CD4-positive, alpha-beta T cell (primary cell): ENCODE measurements around the gene CD163. TPM values are rescaled to one million over a fixed set of nuclear protein-coding genes. Genes with fewer than 3 reads are reported as not detected.

Experiments
- ATAC-seq: fragments of 200-7000 bp; cut with Tn5 transposase; one replicate; pipeline ENCODE4 v1.10.0; 2022; ENCODE audit warnings: mild to moderate bottlenecking; ENCODE audit not compliant: poor library complexity
- CTCF ChIA-PET: fragments of 350-600 bp; sonication (Branson Sonifier 250); formaldehyde crosslinking; loops from one replicate; lab custom pipeline; 2021; ENCODE audit warnings: antibody characterized with exemption, inconsistent platforms; lab: Charles Lee
- POLR2A ChIA-PET: fragments of 350-600 bp; sonication (Branson Sonifier 250); formaldehyde crosslinking; loops from one replicate; lab custom pipeline; 2021; ENCODE audit warnings: antibody characterized with exemption, inconsistent platforms; lab: Charles Lee
- DNase-seq, 14 experiments: peaks; one replicate each; pipeline ENCODE4 v3.0.0-alpha.2; 2013 to 2020; ENCODE audit warnings: mixed read lengths in 2 of 14
- H3K27ac ChIP-seq, 2 donors: one replicate each; pipeline versions ENCODE4 v1.5.1 to v1.7.0; 2013; ENCODE audit warnings: low read length in 2 of 2, low read depth in 1 of 2, mild to moderate bottlenecking in 1 of 2
- H3K27me3 ChIP-seq, 2 experiments: 1 replicate in 1 of 2; 2 replicates in 1 of 2; pipeline versions ENCODE4 v1.6.1 to v1.7.0; 2013; ENCODE audit warnings: low read length in 2 of 2, control low read depth in 1 of 2, mild to moderate bottlenecking in 1 of 2, moderate library complexity in 1 of 2; ENCODE audit not compliant: insufficient read depth in 2 of 2, control insufficient read depth in 1 of 2
- H3K36me3 ChIP-seq: one replicate; pipeline ENCODE4 v1.6.1; 2013; ENCODE audit warnings: low read length, control low read depth; ENCODE audit not compliant: insufficient read depth
- H3K4me1 ChIP-seq: one replicate; pipeline ENCODE4 v1.6.1; 2013; ENCODE audit warnings: low read length, control low read depth; ENCODE audit not compliant: insufficient read depth
- H3K4me3 ChIP-seq: one replicate; pipeline ENCODE4 v1.5.1; 2013; ENCODE audit warnings: mild to moderate bottlenecking, low read length, moderate library complexity
- H3K9me3 ChIP-seq, 2 experiments: 1 replicate in 1 of 2; 2 replicates in 1 of 2; pipeline versions ENCODE4 v1.6.1 to v1.7.0; 2013; ENCODE audit warnings: low read length in 2 of 2, mild to moderate bottlenecking in 2 of 2, control low read depth in 1 of 2, moderate library complexity in 1 of 2; ENCODE audit not compliant: control insufficient read depth in 1 of 2, insufficient read depth in 1 of 2
- H3K27ac Mint-ChIP-seq: one replicate; pipeline ENCODE4 v1.8.0; 2020; ENCODE audit warnings: mixed read lengths
- H3K27me3 Mint-ChIP-seq: one replicate; pipeline ENCODE4 v1.8.0; 2021; ENCODE audit warnings: mixed read lengths
- H3K36me3 Mint-ChIP-seq: one replicate; pipeline ENCODE4 v1.8.0; 2021; ENCODE audit warnings: low read depth, mixed read lengths
- H3K4me1 Mint-ChIP-seq: one replicate; pipeline ENCODE4 v1.8.0; 2021; ENCODE audit warnings: low read depth, mixed read lengths
- H3K4me3 Mint-ChIP-seq: one replicate; pipeline ENCODE4 v1.8.0; 2020; ENCODE audit warnings: mild to moderate bottlenecking, mixed read lengths
- H3K9me3 Mint-ChIP-seq: one replicate; pipeline ENCODE4 v1.8.0; 2020; ENCODE audit warnings: mixed read lengths
- intact Hi-C, 2 experiments: fragments of 100-400 bp; cut with DNase I in 1 of 2; cut with micrococcal nuclease in 1 of 2; formaldehyde crosslinking; loops; one replicate each; pipeline versions ENCODE4 v1.15.1 to v1.9.0; 2023 to 2025; cut with DNase I, micrococcal nuclease
- total RNA-seq, 174 experiments: library from RNA in 2 of 174; stranded (reverse) in 2 of 174; gene quantifications; one replicate each; pipeline ENCODE4 v1.2.3 and lab custom pipeline; 2021 to 2026
- TF ChIP-seq, protein P1 (sequence below): fragments of 200-600 bp; IDR thresholded peaks from one replicate; pipeline ENCODE4 v1.8.0; 2022; ENCODE audit warnings: antibody characterized with exemption, mild to moderate bottlenecking

The CD163 gene
- total RNA-seq, 2 experiments from 2014 or later, result 1.1 TPM

DNA sequence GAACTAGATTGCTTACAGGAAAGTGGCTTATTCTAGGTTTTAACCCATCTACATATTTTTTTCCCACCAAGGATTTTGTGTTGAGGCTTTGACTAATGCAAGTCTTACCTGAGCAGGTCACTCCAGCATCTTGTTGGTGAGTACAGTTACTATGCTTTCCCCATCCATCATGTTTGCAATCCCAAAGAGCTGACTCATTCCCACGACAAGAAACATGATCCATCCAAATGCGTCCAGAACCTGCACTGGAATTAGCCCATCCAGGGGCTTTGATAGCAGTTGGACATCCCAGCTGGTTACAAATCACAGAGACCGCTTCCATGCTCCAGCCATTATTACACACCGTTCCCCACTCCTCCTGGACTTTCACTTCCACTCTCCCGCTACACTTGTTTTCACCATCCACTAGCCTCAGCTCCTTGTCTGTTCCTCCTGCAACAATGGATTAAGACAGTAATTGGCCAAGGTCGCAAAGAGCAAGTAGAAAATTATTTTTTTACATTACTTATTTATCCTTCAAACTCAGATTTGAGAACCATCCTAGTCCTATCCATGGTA is 2.5 kb downstream of the CD163 start:
- no peaks in the 10 kb centered on the region for H3K4me1 ChIP-seq
- H3K4me3 Mint-ChIP-seq, result no peak overlapping the region
- H3K4me3 ChIP-seq, result no peak overlapping the region
- no peaks in the 10 kb centered on the region for H3K4me1 Mint-ChIP-seq
- ChIA-PET POLR2A (no interaction called here), CTCF (no interaction called here)
- peaks cover 46% of the 10 kb centered on the region for H3K27me3 Mint-ChIP-seq
- no peaks in the 10 kb centered on the region for H3K36me3 Mint-ChIP-seq
- H3K27ac Mint-ChIP-seq, result no peak overlapping the region
- no peaks in the 10 kb centered on the region for H3K9me3 ChIP-seq
- intact Hi-C loops, result no loop called here
- H3K27ac ChIP-seq, result no peak overlapping the region
- TF ChIP-seq, protein P1, sequence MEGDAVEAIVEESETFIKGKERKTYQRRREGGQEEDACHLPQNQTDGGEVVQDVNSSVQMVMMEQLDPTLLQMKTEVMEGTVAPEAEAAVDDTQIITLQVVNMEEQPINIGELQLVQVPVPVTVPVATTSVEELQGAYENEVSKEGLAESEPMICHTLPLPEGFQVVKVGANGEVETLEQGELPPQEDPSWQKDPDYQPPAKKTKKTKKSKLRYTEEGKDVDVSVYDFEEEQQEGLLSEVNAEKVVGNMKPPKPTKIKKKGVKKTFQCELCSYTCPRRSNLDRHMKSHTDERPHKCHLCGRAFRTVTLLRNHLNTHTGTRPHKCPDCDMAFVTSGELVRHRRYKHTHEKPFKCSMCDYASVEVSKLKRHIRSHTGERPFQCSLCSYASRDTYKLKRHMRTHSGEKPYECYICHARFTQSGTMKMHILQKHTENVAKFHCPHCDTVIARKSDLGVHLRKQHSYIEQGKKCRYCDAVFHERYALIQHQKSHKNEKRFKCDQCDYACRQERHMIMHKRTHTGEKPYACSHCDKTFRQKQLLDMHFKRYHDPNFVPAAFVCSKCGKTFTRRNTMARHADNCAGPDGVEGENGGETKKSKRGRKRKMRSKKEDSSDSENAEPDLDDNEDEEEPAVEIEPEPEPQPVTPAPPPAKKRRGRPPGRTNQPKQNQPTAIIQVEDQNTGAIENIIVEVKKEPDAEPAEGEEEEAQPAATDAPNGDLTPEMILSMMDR, result no peak
- DNase-seq (peak in 1 of 14 experiments; percentile 5), ATAC-seq (no peak)
- no peaks in the 10 kb centered on the region for H3K36me3 ChIP-seq
- H3K27me3 ChIP-seq, result peaks cover 0 to 4% of the 10 kb centered on the region in 2 experiments
- H3K9me3 Mint-ChIP-seq, result no peaks in the 10 kb centered on the region

DNA sequence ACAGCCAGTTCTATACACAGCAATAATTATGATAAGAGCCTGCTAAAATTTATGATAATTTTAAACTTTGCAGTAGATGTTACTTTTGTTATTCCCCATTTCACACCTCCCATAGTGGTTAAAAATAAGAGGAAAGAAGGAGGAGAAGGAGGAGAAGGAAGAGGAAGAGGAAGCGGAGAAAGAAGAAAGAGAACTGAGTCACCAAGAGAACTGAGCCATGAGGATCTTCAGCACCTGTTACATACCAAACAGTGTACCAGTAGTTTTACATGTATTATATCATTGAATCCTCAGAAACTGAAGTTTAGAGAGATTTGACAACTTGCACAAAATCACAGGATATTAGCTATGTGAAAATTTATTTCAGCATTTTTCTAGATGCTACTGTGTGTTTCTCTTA is 3.9 kb downstream of the CD163 start:
- intact Hi-C loops, result no loop called here
- Mint-ChIP-seq H3K9me3 (no peaks in the 10 kb centered on the region), H3K4me3 (no peak overlapping the region)

DNA sequence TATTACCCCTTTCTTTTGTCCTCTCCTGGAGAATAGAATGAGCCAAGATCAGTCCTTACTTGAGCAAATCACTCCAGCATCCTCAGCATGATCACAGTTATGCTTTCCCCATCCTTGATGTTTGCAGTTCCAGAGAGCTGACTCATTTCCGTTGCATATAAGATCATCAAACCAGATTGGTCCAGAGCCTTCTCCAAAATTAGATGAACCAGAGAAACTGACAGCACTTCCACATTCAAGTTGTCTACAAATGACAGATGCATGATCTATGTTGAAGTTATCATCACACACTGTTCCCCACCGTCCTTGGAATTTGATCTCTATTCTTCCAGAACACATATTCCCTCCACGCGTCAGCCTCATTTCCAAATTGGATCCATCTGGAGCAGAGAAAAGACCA is 4.8 kb downstream of the CD163 start:
- Mint-ChIP-seq H3K36me3 (no peaks in the 10 kb centered on the region), H3K9me3 (no peaks in the 10 kb centered on the region), H3K27ac (no peak overlapping the region), H3K4me1 (no peaks in the 10 kb centered on the region), H3K4me3 (no peak overlapping the region), H3K27me3 (peaks cover 56% of the 10 kb centered on the region)
- peak in 3 of 14 experiments; percentile 2 to 31 (median 25) for DNase-seq
- intact Hi-C loops, result no loop called here
- no peak for ATAC-seq
- no peak overlapping the region for H3K27ac ChIP-seq
- TF ChIP-seq, protein P1, result no peak
- H3K4me3 ChIP-seq, result no peak overlapping the region
- H3K9me3 ChIP-seq, result no peaks in the 10 kb centered on the region
- peaks cover 0 to 7% of the 10 kb centered on the region in 2 experiments for H3K27me3 ChIP-seq
- H3K4me1 ChIP-seq, result no peaks in the 10 kb centered on the region
- ChIA-PET POLR2A (no interaction called here), CTCF (no interaction called here)
- no peaks in the 10 kb centered on the region for H3K36me3 ChIP-seq

More for the DNA sequence above, 3.9 kb downstream of the CD163 start:
- Mint-ChIP-seq H3K36me3 (no peaks in the 10 kb centered on the region), H3K27me3 (peaks cover 59% of the 10 kb centered on the region), H3K4me1 (no peaks in the 10 kb centered on the region), H3K27ac (no peak overlapping the region)
- TF ChIP-seq, protein P1, result no peak
- H3K27ac ChIP-seq, result no peak overlapping the region
- no peak overlapping the region for H3K4me3 ChIP-seq
- no peaks in the 10 kb centered on the region for H3K36me3 ChIP-seq
- ATAC-seq (no peak), DNase-seq (peak in 1 of 14 experiments; percentile 6)
- ChIA-PET POLR2A (no interaction called here), CTCF (no interaction called here)
- no peaks in the 10 kb centered on the region for H3K9me3 ChIP-seq
- no peaks in the 10 kb centered on the region for H3K4me1 ChIP-seq
- H3K27me3 ChIP-seq, result peaks cover 0 to 7% of the 10 kb centered on the region in 2 experiments
